ENCODE results near the gene CST4.
"Not testable (repeated sequence)": the region's sequence is repeated elsewhere in the genome, so short reads cannot be mapped to it uniquely, and the experiment has no call there.

Gene CST4

DNA sequence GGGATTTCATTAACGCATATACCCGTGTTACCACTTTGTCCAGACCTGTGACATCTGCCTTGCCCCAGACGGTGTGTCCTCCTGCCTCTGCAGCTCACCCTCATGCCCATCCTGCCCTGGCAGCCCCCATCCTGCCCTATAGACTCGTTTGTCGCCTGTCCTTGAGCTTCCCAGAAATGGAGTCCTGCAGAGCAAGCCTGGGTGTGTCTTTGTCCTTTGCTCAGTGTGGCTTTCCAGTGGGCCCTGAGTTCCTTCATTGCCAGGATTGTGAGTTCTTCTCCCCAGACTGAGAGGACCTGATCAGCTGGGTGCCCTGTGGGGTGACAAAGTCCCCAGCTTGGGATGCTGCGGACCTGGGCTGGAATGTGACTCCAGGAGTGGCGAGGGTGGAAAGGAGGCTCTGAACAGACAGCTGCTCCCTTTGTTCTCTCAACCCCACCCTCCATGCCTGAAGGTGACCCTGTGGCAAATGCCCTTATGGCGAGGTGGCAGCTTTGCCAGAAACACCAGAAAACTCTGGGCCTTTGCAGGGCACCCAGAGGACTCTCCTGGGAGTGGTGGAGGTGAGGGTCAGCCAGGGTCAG is 48.7 kb downstream of the CST4 start:
- DNase-seq: no peak

DNA sequence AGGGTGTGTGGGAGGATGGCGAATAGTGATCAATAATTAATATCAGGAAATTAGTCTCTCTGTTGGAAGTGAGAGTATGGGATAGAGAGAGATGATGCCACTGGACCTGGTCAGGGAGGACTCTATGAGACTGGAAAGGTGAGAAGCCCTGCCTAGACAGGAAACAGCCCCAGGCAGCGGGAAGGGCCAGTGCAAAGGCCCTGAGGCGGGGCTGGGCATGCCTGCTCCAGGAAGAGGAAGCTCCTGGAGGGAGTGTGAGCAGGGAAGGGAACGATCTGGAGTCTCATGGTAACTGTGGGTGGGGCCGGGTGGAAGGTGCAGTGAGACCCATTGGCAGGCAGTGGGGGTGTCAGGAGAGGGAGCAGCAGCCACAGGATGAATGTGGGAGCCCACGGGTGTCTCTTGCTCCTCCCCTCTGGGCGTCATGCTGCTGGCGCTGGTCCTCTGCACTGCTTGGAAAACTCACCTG is 49.3 kb downstream of the CST4 start:
- no peak for DNase-seq

DNA sequence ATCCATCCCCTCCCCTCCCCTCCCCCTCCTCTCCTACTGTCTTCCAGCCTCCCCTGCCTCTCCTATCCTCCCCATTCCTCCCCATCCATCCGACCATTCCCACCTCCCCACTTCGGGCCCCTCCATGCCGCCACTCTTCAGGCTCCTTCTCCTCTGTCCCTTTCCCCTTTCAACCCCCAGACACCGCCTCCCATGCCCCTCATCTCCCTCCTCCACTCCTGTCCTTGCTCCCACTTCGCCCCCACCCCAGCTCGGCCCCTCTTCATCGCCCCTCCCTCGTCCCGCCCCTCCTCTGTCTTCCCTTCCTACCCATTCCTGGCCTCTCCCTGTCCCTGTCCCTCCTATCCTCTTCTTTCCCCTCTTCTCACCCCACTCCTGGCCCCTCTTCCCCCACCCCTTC is 50.5 kb downstream of the CST4 start:
- no peak for DNase-seq

DNA sequence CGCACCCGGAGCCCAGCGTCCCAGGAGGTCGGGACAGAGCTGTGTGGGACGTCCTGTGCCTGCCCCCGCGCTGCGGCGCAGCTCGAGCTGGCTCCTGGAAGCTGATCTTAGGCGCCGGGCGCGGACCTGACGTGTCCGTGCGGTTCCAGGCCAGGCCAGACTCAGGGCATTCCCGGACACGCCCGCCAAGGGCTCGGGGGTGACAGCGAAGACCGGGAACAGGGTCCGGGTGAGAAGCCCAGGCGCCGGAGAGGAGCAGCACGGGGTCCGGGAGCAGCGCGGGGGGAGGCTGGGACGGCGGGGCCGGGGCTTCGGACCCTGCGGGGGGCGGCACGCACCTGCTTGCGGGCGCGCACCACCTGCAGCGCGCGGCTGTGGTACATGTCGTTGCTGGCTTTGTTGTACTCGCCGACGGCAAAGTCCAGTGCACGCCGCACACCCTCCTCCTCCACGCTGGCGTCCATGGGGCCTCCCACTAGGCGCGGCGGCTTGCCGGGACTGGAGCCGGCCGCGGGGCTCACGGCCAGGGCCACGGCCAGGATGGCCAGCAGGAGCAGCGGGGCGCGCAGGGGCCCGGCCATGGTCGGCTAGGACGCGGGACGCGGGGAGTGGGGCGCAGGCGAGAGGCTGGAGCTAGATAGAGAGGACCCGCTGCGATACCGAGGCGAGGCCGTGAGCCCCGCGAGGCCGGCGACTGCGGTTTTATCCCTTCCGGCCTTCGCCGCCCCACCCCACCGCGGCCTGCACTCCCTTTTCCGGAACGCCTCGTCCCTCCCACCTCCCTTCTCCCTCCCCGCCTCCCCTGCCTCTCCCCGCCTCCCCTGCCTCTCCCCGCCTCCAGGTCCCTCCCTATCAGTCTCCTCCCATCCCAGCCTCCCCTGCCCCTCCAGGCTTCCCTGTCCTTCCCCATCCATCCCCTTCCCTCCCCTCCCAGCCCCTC is 51.3 kb downstream of the CST4 start, which contains the start of gene CST3:
Gene CST3 (minus strand): TSS at position 674 of the 940 bp plus-strand sequence. CDS start 93 bp downstream, at position 581.
- peak in 1 of 2 donors; percentile 36 for DNase-seq

DNA sequence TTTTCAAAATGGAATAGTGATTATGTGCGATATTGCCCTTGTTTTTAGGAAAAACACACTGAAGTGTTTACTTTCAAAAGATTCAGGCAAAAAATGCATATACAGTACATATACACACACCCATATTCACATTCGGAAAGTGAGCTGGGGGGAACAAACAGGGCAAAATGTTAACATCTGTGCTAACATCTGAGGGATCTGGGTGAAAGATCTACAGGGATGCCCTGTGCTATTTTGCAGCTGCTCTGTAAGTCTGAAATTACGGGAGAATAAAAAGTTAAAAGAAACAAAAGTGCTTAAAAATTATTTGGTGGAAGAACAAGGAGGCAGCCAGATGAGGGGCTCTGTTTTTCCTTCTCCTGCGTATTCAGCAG is 51.9 kb downstream of the CST4 start:
- no peak for DNase-seq

DNA sequence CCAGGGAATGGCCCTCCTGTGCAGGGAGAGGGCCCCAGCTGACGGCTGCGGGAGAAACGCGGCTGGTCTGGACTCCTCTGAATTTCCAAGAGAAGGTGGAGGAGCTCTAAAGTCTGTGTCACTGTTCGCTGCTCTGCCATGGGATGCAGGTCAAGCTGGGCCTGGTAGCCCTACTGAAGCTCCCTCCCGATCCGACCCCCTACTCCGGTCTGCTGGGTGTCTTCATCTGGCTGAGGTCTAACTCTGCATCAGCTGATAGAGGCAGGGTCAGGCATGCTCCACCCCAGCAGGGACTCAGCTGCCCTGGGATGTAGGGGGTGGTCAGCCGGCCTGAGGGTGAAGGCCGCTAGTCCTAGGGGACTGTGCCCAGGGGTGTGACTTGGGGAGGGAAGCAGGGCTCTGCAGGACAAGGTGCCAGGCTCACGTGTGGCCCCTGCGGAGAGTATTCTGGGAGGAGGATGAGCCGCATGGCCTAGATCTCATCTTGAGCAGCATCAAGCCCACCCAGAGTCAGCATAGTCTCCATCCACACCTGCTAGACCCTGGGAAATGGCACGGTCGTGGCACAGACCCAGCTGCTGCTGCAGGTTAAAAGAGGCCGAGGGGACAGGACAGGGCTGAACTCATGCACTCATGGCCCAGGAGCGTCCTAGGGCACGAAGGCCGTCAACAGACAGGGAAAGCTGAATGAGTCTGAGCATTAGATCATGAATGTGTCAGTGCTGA is 52.5 kb downstream of the CST4 start:
- no peak for DNase-seq

DNA sequence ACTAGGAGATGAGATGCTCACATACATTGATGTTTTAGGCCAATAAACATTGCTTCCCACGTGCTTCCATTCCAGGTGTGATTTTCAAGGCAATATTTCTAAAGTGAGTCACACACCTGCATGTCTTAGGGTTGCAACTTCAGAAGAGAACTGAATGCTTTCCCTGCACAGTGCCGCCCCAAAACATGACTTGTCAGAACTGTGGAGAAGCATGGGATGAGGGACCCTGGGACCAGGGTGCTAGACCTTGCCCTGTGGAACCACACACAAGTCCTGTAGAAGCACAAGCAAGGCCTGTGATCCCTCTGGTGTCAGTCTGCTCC is 53.1 kb downstream of the CST4 start:
- not testable (repeated sequence) for DNase-seq
